ENCODE results near the gene NRK. TPM values are rescaled to one million over a fixed set of nuclear protein-coding genes. Genes with fewer than 3 reads are reported as not detected.

Gene NRK
- total and polyA plus RNA-seq, 2 of the 4 experiments (the other 2 are of a cell fraction), result 0.92 to 2.7 TPM

DNA sequence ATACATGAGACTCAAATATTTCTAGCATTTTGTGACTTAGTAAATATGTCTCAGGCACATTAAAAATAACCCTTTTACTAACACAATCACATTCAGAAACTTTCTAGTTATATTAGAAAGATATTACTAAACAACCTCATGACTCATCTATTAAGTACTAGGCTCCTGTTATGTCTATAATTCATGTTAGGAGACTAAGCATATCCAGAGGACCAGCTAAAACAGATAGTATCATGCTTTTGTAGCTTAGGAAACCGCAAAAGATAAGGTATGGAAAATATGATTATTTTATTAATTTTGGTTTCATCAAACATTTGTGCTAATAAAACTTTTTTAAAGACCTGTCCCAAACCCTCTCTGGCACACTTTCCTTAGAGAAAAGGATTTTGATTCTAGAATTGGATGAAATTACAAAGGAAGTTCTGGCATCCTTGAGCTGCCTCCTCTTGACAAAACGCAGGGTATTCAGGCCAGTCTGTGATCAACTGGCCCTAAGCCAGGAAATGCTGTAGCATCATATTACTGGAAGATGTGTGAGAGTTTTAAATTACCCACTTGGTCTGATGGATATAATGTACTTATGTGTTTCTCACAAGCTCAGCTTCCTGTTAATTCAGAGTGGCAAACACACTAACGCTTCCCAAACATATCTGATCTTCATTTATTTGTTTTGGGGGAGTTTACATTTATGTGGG lies 60.4 kb downstream of the NRK start:
- Histone ChIP-seq H2BK120ac (ENCODE audit: low read depth, low read length) (no peak overlapping the region), H3K27me3 (ENCODE audit: control insufficient read depth, insufficient read depth, low read length) (no peaks in the 10 kb centered on the region), H4K20me1 (ENCODE audit: insufficient read depth, low read length) (no peaks in the 10 kb centered on the region), H2BK15ac (ENCODE audit: low read depth, low read length) (no peak overlapping the region), H3K4me1 (ENCODE audit: control insufficient read depth, insufficient read depth, low read length) (no peaks in the 10 kb centered on the region), H3K79me1 (ENCODE audit: low read depth in 1 of 2, low read length in 2 of 2) (no peaks in the 10 kb centered on the region), H3K4me2 (ENCODE audit: low read depth, low read length) (no peak overlapping the region), H4K8ac (ENCODE audit: low read depth in 2 of 2, low read length in 2 of 2) (no peak overlapping the region), H3K14ac (replicated peaks; ENCODE audit: low read depth, low read length) (no peak overlapping the region), H3K9me1 (ENCODE audit: insufficient read depth, low read length) (no peaks in the 10 kb centered on the region), H3K18ac (ENCODE audit: low read depth, low read length) (no peak overlapping the region), H2BK5ac (ENCODE audit: low read depth, low read length, poor library complexity, severe bottlenecking) (no peak overlapping the region), H3K9me3 (ENCODE audit: control insufficient read depth, insufficient read depth, low read length) (no peaks in the 10 kb centered on the region), H2AK5ac (ENCODE audit: low read depth, low read length) (no peak overlapping the region), H3K23ac (ENCODE audit: low read depth, low read length) (no peak overlapping the region), H3K9ac (ENCODE audit: low read depth, low read length) (no peak overlapping the region), H4K5ac (ENCODE audit: low read depth, low read length) (no peak overlapping the region), H4K91ac (ENCODE audit: insufficient read depth, low read depth, low read length) (no peak overlapping the region), H3K4ac (ENCODE audit: low read depth, low read length) (no peak overlapping the region), H2AK9ac (replicated peaks; ENCODE audit: low read depth, low read length, poor library complexity) (no peak overlapping the region), H2AFZ (replicated peaks; ENCODE audit: low read length, poor library complexity) (no peak overlapping the region), H3K36me3 (ENCODE audit: control insufficient read depth, insufficient read depth, low read length) (no peaks in the 10 kb centered on the region), H2BK20ac (ENCODE audit: low read depth, low read length) (no peak overlapping the region), H3K56ac (ENCODE audit: extremely low read depth, insufficient read depth, low read length) (no peak overlapping the region), H3K27ac (ENCODE audit: insufficient read depth, low read length) (no peak overlapping the region), H3K4me3 (ENCODE audit: insufficient read depth, low read depth, low read length) (no peak overlapping the region)
- no peak for ATAC-seq (ENCODE audit: low read depth)
- CTCF ChIA-PET, result interaction anchor here (1.1 kb wide), 1 partner anchor 10 kb away, joined by 4 read pairs; no protein-coding TSS in a partner anchor
- in situ Hi-C loops (cut with MboI; ENCODE audit: low sequenced_read_pairs), result no loop called here
- no TSS peak for BruUV-seq (replicated peaks)
- peak; percentile 4 for DNase-seq
- intact Hi-C loops (cut with micrococcal nuclease), result no loop called here
- TF ChIP-seq RFX5 (IDR thresholded peaks at IDR 0.05; ENCODE audit: low read depth, low read length) (no peak), MAZ (IDR thresholded peaks at IDR 0.05; ENCODE audit: borderline replicate concordance, low read depth, low read length) (no peak), NFE2L2 (IDR thresholded peaks at IDR 0.05; ENCODE audit: low read depth, low read length) (no peak), MXI1 (IDR thresholded peaks at IDR 0.05; ENCODE audit: borderline replicate concordance, low read depth, low read length) (no peak)
- TF ChIP-seq, protein P1, sequence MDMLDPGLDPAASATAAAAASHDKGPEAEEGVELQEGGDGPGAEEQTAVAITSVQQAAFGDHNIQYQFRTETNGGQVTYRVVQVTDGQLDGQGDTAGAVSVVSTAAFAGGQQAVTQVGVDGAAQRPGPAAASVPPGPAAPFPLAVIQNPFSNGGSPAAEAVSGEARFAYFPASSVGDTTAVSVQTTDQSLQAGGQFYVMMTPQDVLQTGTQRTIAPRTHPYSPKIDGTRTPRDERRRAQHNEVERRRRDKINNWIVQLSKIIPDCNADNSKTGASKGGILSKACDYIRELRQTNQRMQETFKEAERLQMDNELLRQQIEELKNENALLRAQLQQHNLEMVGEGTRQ (IDR thresholded peaks at IDR 0.05; ENCODE audit: low read depth, low read length), result no peak
- POLR2A ChIA-PET (ENCODE audit: unreplicated experiment), result no interaction called here
- dilution Hi-C loops (cut with HindIII; ENCODE audit: low sequenced_read_pairs, unreplicated experiment), result no loop called here
- WGBS, 2 experiments (ENCODE audit: extremely low coverage in 2 of 2, insufficient read length in 1 of 2), result no CpG with 5 or more reads among the region's 3 CpGs
